NB4 (cell line): ENCODE measurements around the gene CACNA1A.

ENCODE experiments used
- CTCF ChIP-seq: IDR thresholded peaks from one replicate; pipeline ENCODE4 v1.5.1; 2012; ENCODE audit warnings: low read depth, low read length
- MAX ChIP-seq: IDR thresholded peaks from 2 replicates; pipeline ENCODE4 v1.6.1; 2011; ENCODE audit warnings: low read depth, low read length
- MYC ChIP-seq: IDR thresholded peaks from 2 replicates; pipeline ENCODE4 v1.6.1; 2011; ENCODE audit warnings: low read depth, low read length
- POLR2A ChIP-seq: IDR thresholded peaks from 2 replicates; pipeline ENCODE4 v1.6.1; 2011; ENCODE audit warnings: mild to moderate bottlenecking; ENCODE audit not compliant: insufficient read length; ENCODE audit errors: extremely low read depth

- TF ChIP-seq CTCF: no peak
- no peak for TF ChIP-seq POLR2A
- no peak for TF ChIP-seq MAX
- no peak for TF ChIP-seq MYC
These were observed 81.1 kb downstream of the CACNA1A start for GRCh38 chr19:13425151-13425550.
